OCI-LY7 (cell line): ENCODE data around the gene USP6NL.

Experiments
- EZH2phosphoT487 ChIP-seq: fragments of 200-600 bp; sonication (generic); IDR thresholded peaks from 2 replicates; pipeline ENCODE4 v1.6.1; 2018; ENCODE audit warnings: low read depth, borderline replicate concordance, mild to moderate bottlenecking, mixed run types, antibody characterized with exemption, low read length, moderate library complexity, mixed read lengths
- TF ChIP-seq, protein P1 (sequence below): fragments of 200-600 bp; sonication (generic); conservative IDR thresholded peaks from 2 replicates; pipeline ENCODE4 v1.5.1; 2014; ENCODE audit warnings: mild to moderate bottlenecking, antibody characterized with exemption, low read length, moderate library complexity, mixed read lengths

DNA sequence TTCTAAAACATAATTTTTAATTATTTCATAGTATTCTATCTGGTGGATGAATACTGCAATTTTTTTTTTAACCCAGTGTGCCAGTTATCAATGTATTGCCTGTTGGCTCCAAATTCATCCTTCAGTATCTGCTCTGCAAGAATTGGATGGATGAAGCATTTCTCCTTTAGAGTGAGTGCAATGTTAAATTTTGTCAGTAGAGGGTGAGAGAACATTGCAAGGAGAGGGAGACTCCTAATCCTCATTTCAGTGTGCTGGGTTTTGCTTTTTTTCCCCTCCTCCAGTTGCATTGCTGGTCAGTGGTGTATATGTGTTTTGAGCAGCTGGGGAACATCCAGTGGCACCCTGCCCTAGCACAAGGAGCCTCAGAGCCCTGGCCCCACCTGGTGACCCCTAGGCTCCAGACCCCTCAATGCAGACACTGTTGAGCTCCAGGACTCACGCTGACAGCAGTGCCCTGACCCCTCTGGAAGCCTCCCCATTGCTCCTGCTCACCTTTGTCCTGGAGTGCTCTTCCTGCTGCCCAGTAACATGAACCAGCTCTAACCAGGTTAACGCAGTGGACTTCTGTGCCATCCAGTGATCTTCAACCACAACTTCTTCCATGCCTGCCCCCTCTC lies 199.4 kb downstream of the USP6NL start:
- TF ChIP-seq, protein P1, sequence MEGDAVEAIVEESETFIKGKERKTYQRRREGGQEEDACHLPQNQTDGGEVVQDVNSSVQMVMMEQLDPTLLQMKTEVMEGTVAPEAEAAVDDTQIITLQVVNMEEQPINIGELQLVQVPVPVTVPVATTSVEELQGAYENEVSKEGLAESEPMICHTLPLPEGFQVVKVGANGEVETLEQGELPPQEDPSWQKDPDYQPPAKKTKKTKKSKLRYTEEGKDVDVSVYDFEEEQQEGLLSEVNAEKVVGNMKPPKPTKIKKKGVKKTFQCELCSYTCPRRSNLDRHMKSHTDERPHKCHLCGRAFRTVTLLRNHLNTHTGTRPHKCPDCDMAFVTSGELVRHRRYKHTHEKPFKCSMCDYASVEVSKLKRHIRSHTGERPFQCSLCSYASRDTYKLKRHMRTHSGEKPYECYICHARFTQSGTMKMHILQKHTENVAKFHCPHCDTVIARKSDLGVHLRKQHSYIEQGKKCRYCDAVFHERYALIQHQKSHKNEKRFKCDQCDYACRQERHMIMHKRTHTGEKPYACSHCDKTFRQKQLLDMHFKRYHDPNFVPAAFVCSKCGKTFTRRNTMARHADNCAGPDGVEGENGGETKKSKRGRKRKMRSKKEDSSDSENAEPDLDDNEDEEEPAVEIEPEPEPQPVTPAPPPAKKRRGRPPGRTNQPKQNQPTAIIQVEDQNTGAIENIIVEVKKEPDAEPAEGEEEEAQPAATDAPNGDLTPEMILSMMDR: peak; percentile 73
- no peak for TF ChIP-seq EZH2phosphoT487
